Measurements from ENCODE around the gene CHRNA7.

DNA sequence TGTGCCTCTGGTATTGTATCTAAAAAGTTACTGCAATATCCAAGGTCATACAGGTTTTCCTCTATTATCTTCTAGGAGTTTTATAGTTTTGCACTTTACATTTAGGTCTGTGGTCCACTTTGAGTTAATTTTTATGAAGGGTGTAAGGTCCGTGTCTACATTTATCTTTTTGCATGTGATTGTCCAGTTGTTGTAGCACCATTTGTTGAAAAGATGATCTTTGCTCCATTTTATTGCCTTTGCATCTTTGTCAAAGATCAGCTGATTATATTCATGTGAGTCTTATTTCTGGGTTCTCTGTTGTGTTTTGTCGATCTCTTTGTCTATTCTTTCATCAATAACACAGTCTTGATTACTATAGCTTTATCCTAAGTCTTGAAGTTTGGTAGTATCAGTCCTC is 6.7 kb downstream of the CHRNA7 start:
- no peak for TF ChIP-seq EZH2 (IDR thresholded peaks at IDR 0.05; ENCODE audit: insufficient read depth, poor library complexity, severe bottlenecking)
- no peak for TF ChIP-seq EZH2phosphoT487 (IDR thresholded peaks at IDR 0.05; ENCODE audit: insufficient read depth, low read depth)

All from GM23248 (cell line).